ENCODE measurements around the gene DTNBP1. TPM values are rescaled to one million over a fixed set of nuclear protein-coding genes. Genes with fewer than 3 reads are reported as not detected.

DTNBP1 gene
- total and polyA plus RNA-seq, 2 donors (not counting 1 experiment from before 2014, with no cell fraction given) = 9.9 to 13.6 TPM

GRCh38 chr6:15556711-15557110 is 106.1 kb downstream of the DTNBP1 start:
- Histone ChIP-seq H3K4me2 (ENCODE audit: extremely low read depth, insufficient read depth, low read length) (no peak overlapping the region), H3K9me3 (ENCODE audit: control insufficient read depth, insufficient read depth, low read depth, low read length) (no peaks in the 10 kb centered on the region), H3K79me2 (ENCODE audit: control insufficient read depth, insufficient read depth, low read length) (no peaks in the 10 kb centered on the region), H4K20me1 (ENCODE audit: control insufficient read depth, extremely low read depth, insufficient read depth, low read length) (no peaks in the 10 kb centered on the region), H3K4me3 (replicated peaks in 1 of 4; ENCODE audit: control extremely low read depth in 1 of 4, insufficient read depth in 1 of 4, low read depth in 3 of 4, low read length in 4 of 4) (no peak overlapping the region), H2AFZ (ENCODE audit: low read length) (no peak overlapping the region), H3K36me3 (ENCODE audit: control insufficient read depth, insufficient read depth, low read length) (peaks cover under 1% of the 10 kb centered on the region), H3K9ac (ENCODE audit: insufficient read depth, low read length) (no peak overlapping the region), H3K27ac (ENCODE audit: insufficient read depth, low read length) (no peak overlapping the region), H3K27me3 (ENCODE audit: control insufficient read depth, insufficient read depth, low read length) (no peaks in the 10 kb centered on the region), H3K4me1 (ENCODE audit: control insufficient read depth, extremely low read depth, insufficient read depth, low read length) (no peaks in the 10 kb centered on the region)
- TF ChIP-seq EZH2 (IDR thresholded peaks at IDR 0.05; ENCODE audit: low read length, missing control alignments) (no peak), CTCF (conservative IDR thresholded peaks at IDR 0.05 in 1 of 2, IDR thresholded peaks at IDR 0.05 in 1 of 2; ENCODE audit: low read depth in 1 of 2, low read length in 2 of 2) (no peak)
- no peak for DNase-seq (ENCODE audit: low read depth in 2 of 2)

GRCh38 chr6:15555101-15556038 is 107.5 kb downstream of the DTNBP1 start:
- Histone ChIP-seq H3K4me2 (ENCODE audit: extremely low read depth, insufficient read depth, low read length) (no peak overlapping the region), H2AFZ (ENCODE audit: low read length) (no peak overlapping the region), H3K79me2 (ENCODE audit: control insufficient read depth, insufficient read depth, low read length) (no peaks in the 10 kb centered on the region), H3K27me3 (ENCODE audit: control insufficient read depth, insufficient read depth, low read length) (no peaks in the 10 kb centered on the region), H3K4me1 (ENCODE audit: control insufficient read depth, extremely low read depth, insufficient read depth, low read length) (no peaks in the 10 kb centered on the region), H4K20me1 (ENCODE audit: control insufficient read depth, extremely low read depth, insufficient read depth, low read length) (no peaks in the 10 kb centered on the region), H3K36me3 (ENCODE audit: control insufficient read depth, insufficient read depth, low read length) (peaks cover 2% of the 10 kb centered on the region), H3K27ac (ENCODE audit: insufficient read depth, low read length) (no peak overlapping the region), H3K4me3 (replicated peaks in 1 of 4; ENCODE audit: control extremely low read depth in 1 of 4, insufficient read depth in 1 of 4, low read depth in 3 of 4, low read length in 4 of 4) (no peak overlapping the region), H3K9ac (ENCODE audit: insufficient read depth, low read length) (no peak overlapping the region), H3K9me3 (ENCODE audit: control insufficient read depth, insufficient read depth, low read depth, low read length) (no peaks in the 10 kb centered on the region)
- TF ChIP-seq CTCF (conservative IDR thresholded peaks at IDR 0.05 in 1 of 2, IDR thresholded peaks at IDR 0.05 in 1 of 2; ENCODE audit: low read depth in 1 of 2, low read length in 2 of 2) (no peak), EZH2 (IDR thresholded peaks at IDR 0.05; ENCODE audit: low read length, missing control alignments) (no peak)
- DNase-seq (ENCODE audit: low read depth in 2 of 2) = no peak

- no peaks in the 10 kb centered on the region for H3K4me1 ChIP-seq (ENCODE audit: control insufficient read depth, extremely low read depth, insufficient read depth, low read length)
Observed at GRCh38 chr6:15554728-15555100, 108.1 kb downstream of the DTNBP1 start.

More at GRCh38 chr6:15554728-15555100, 108.1 kb downstream of the DTNBP1 start:
- TF ChIP-seq CTCF (conservative IDR thresholded peaks at IDR 0.05 in 1 of 2, IDR thresholded peaks at IDR 0.05 in 1 of 2; ENCODE audit: low read depth in 1 of 2, low read length in 2 of 2) = no peak
- no peak for TF ChIP-seq EZH2 (IDR thresholded peaks at IDR 0.05; ENCODE audit: low read length, missing control alignments)
- no peak overlapping the region for H2AFZ ChIP-seq (ENCODE audit: low read length)
- H3K79me2 ChIP-seq (ENCODE audit: control insufficient read depth, insufficient read depth, low read length) = no peaks in the 10 kb centered on the region
- no peaks in the 10 kb centered on the region for H4K20me1 ChIP-seq (ENCODE audit: control insufficient read depth, extremely low read depth, insufficient read depth, low read length)
- no peak overlapping the region for H3K4me3 ChIP-seq (replicated peaks in 1 of 4; ENCODE audit: control extremely low read depth in 1 of 4, insufficient read depth in 1 of 4, low read depth in 3 of 4, low read length in 4 of 4)
- peaks cover 2% of the 10 kb centered on the region for H3K36me3 ChIP-seq (ENCODE audit: control insufficient read depth, insufficient read depth, low read length)
- no peak overlapping the region for H3K4me2 ChIP-seq (ENCODE audit: extremely low read depth, insufficient read depth, low read length)
- H3K27me3 ChIP-seq (ENCODE audit: control insufficient read depth, insufficient read depth, low read length) = no peaks in the 10 kb centered on the region
- no peaks in the 10 kb centered on the region for H3K9me3 ChIP-seq (ENCODE audit: control insufficient read depth, insufficient read depth, low read depth, low read length)
- DNase-seq (ENCODE audit: low read depth in 2 of 2) = no peak
- H3K9ac ChIP-seq (ENCODE audit: insufficient read depth, low read length) = no peak overlapping the region
- no peak overlapping the region for H3K27ac ChIP-seq (ENCODE audit: insufficient read depth, low read length)
